SK-N-SH treated with all-trans-retinoic acid at 6 μM for 48 hours (cell line): Measurements from ENCODE around the gene ASB18.

ENCODE experiments used
- ATAC-seq: fragments of 200-7000 bp; cut with Tn5 transposase; 3 replicates; pipeline ENCODE4 v1.9.1; 2020; ENCODE audit warnings: mild to moderate bottlenecking, moderate library complexity
- ARNTL ChIP-seq: fragments of 450-650 bp; formaldehyde crosslinking; IDR thresholded peaks from 2 replicates; pipeline ENCODE4 v1.5.0; 2020; ENCODE audit warnings: low read depth, mild to moderate bottlenecking, moderate library complexity, borderline replicate concordance
- BACH2 ChIP-seq: fragments of 250-450 bp; sonication (Bioruptor Pico); IDR thresholded peaks from 2 replicates; pipeline ENCODE4 v1.9.0; 2021; ENCODE audit warnings: mild to moderate bottlenecking, borderline replicate concordance
- CSDC2 ChIP-seq: fragments of 250-450 bp; sonication (Bioruptor Pico); IDR thresholded peaks from 2 replicates; pipeline ENCODE4 v1.5.0; 2020; ENCODE audit warnings: mild to moderate bottlenecking, moderate library complexity
- ESRRG ChIP-seq: fragments of 250-450 bp; sonication (Bioruptor Pico); IDR thresholded peaks from 2 replicates; pipeline ENCODE4 v1.6.1; 2021; ENCODE audit warnings: mild to moderate bottlenecking
- GLIS3 ChIP-seq: fragments of 250-450 bp; sonication (Bioruptor Pico); IDR thresholded peaks from 2 replicates; pipeline ENCODE4 v1.5.0; 2020; ENCODE audit warnings: mild to moderate bottlenecking, moderate library complexity
- ISL1 ChIP-seq: fragments of 250-450 bp; sonication (Bioruptor Pico); IDR thresholded peaks from 2 replicates; pipeline ENCODE4 v2.1.2; 2022; ENCODE audit warnings: mild to moderate bottlenecking, moderate library complexity
- OSR1 ChIP-seq: fragments of 250-450 bp; sonication (Bioruptor Pico); IDR thresholded peaks from 2 replicates; pipeline ENCODE4 v1.8.0; 2022; ENCODE audit warnings: moderate library complexity, mild to moderate bottlenecking, inconsistent platforms
- PATZ1 ChIP-seq: fragments of 250-450 bp; sonication (Bioruptor Pico); IDR thresholded peaks from 2 replicates; pipeline ENCODE4 v1.8.0; 2020; ENCODE audit warnings: mild to moderate bottlenecking, moderate library complexity, borderline replicate concordance
- POU6F1 ChIP-seq: fragments of 250-450 bp; sonication (Bioruptor Pico); IDR thresholded peaks from 2 replicates; pipeline ENCODE4 v1.8.0; 2021; ENCODE audit warnings: low read depth, mild to moderate bottlenecking, moderate library complexity, borderline replicate concordance
- PPARA ChIP-seq: fragments of 250-450 bp; sonication (Bioruptor Pico); IDR thresholded peaks from 2 replicates; pipeline ENCODE4 v1.5.0; 2020; ENCODE audit warnings: mild to moderate bottlenecking, borderline replicate concordance
- RARB ChIP-seq: fragments of 250-450 bp; sonication (Bioruptor Pico); IDR thresholded peaks from 2 replicates; pipeline ENCODE4 v1.8.0; 2021; ENCODE audit warnings: mild to moderate bottlenecking, moderate library complexity
- SNAI2 ChIP-seq: fragments of 250-450 bp; sonication (Bioruptor Pico); IDR thresholded peaks from 2 replicates; pipeline ENCODE4 v1.5.0; 2020; ENCODE audit warnings: mild to moderate bottlenecking, moderate library complexity
- TCF4 ChIP-seq: fragments of 250-450 bp; sonication (Bioruptor Pico); IDR thresholded peaks from 2 replicates; pipeline ENCODE4 v1.8.0; 2021; ENCODE audit warnings: mild to moderate bottlenecking, moderate library complexity, borderline replicate concordance
- TSHZ2 ChIP-seq: fragments of 250-450 bp; sonication (Bioruptor Pico); IDR thresholded peaks from 2 replicates; pipeline ENCODE4 v1.5.0; 2020; ENCODE audit warnings: mild to moderate bottlenecking, moderate library complexity
- ZC3H10 ChIP-seq: fragments of 250-450 bp; sonication (Bioruptor Pico); IDR thresholded peaks from 2 replicates; pipeline ENCODE4 v1.5.1; 2021; ENCODE audit warnings: mild to moderate bottlenecking, moderate library complexity
- ZFP3 ChIP-seq: fragments of 250-450 bp; sonication (Bioruptor Pico); IDR thresholded peaks from 2 replicates; pipeline ENCODE4 v1.5.0; 2020; ENCODE audit warnings: mild to moderate bottlenecking, moderate library complexity
- ZFP30 ChIP-seq: fragments of 450-650 bp; formaldehyde crosslinking; IDR thresholded peaks from 2 replicates; pipeline ENCODE4 v1.5.0; 2022; ENCODE audit warnings: mild to moderate bottlenecking, moderate library complexity
- ZNF565 ChIP-seq: fragments of 450-650 bp; formaldehyde crosslinking; conservative IDR thresholded peaks from 2 replicates; pipeline ENCODE4 v1.5.0; 2020; ENCODE audit warnings: low read depth, mild to moderate bottlenecking, moderate library complexity
- ZNF70 ChIP-seq: fragments of 450-650 bp; formaldehyde crosslinking; IDR thresholded peaks from 2 replicates; pipeline ENCODE4 v1.5.0; 2020; ENCODE audit warnings: mild to moderate bottlenecking, moderate library complexity
- TF ChIP-seq, protein P1 (sequence below): fragments of 250-450 bp; sonication (Bioruptor Pico); IDR thresholded peaks from 2 replicates; pipeline ENCODE4 v1.5.1; 2021; ENCODE audit warnings: mild to moderate bottlenecking, moderate library complexity

Gene ASB18

DNA sequence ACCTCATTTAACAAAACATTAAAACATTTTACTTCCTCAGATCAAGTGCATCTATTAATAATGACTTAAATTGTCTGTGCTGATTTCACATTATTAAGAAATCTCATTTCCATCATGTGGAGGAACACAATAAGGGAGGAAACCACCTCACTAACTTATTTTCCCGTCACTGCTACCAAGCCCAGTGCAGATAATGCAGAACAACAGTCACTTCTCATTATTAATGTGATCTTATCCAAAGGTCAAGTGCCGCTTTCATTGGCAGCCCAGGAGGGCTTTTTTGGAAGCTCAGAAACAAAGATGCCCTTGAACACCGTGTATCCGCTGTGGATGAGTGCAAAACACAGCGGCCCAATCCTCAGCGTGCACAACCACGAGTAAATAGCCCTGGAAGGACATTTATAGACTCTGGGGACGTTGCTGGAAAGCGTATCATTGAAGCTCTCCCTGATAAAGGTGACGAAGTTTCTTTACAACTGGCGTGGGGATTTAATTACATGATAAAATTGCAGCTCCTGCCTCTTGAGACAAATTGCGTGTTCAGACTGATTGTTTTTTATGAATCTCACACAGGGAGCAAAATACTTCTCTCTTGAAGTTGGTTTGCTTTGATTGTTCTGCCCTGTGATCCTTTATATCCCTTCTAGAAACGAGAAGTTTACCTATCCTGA is 13.2 kb downstream of the ASB18 start:
- TF ChIP-seq ZC3H10 (CRISPR knock-in tag) (no peak), ESRRG (CRISPR knock-in tag) (no peak), SNAI2 (CRISPR knock-in tag) (no peak)
- ATAC-seq = no peak

DNA sequence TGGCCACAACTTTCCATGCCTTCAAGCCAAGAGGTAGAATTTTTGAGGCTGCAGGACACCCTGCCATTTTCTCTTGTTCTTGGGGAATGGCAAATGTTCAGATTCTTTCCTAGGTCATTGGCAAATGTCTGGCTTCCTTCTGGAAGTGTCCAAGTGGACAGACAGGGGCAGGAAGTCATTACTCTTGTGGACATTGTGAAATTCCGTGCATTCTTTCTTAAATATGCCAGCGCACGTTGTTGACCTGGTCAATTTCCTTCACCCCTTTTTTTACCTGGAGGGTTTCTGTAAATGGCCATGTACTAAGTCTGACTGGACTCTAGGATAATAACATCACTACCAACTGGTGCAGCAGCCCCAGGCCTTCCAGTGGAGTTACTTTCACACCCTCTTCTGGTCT is 13.9 kb downstream of the ASB18 start:
- ATAC-seq = no peak
- no peak for TF ChIP-seq GLIS3 (CRISPR knock-in tag)

- TF ChIP-seq, protein P1, sequence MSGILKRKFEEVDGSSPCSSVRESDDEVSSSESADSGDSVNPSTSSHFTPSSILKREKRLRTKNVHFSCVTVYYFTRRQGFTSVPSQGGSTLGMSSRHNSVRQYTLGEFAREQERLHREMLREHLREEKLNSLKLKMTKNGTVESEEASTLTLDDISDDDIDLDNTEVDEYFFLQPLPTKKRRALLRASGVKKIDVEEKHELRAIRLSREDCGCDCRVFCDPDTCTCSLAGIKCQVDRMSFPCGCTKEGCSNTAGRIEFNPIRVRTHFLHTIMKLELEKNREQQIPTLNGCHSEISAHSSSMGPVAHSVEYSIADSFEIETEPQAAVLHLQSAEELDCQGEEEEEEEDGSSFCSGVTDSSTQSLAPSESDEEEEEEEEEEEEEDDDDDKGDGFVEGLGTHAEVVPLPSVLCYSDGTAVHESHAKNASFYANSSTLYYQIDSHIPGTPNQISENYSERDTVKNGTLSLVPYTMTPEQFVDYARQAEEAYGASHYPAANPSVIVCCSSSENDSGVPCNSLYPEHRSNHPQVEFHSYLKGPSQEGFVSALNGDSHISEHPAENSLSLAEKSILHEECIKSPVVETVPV (CRISPR knock-in tag) = no peak
- TF ChIP-seq RARB = no peak
- TF ChIP-seq ZNF70 = no peak
- TF ChIP-seq ZC3H10 (CRISPR knock-in tag) = no peak
- no peak for TF ChIP-seq ARNTL (CRISPR knock-in tag)
- TF ChIP-seq ISL1 (CRISPR knock-in tag) = no peak
- no peak for TF ChIP-seq ZFP30 (CRISPR knock-in tag)
- TF ChIP-seq SNAI2 (CRISPR knock-in tag) = no peak
- no peak for TF ChIP-seq PATZ1
- TF ChIP-seq OSR1 = no peak
- no peak for TF ChIP-seq POU6F1 (CRISPR knock-in tag)
- TF ChIP-seq GLIS3 (CRISPR knock-in tag) = no peak
- no peak for TF ChIP-seq PPARA (CRISPR knock-in tag)
- TF ChIP-seq TSHZ2 (CRISPR knock-in tag) = no peak
- no peak for TF ChIP-seq TCF4 (CRISPR knock-in tag)
- no peak for TF ChIP-seq CSDC2 (CRISPR knock-in tag)
- TF ChIP-seq ESRRG (CRISPR knock-in tag) = no peak
- no peak for TF ChIP-seq BACH2
- no peak for TF ChIP-seq ZNF565 (CRISPR knock-in tag)
- no peak for TF ChIP-seq ZFP3
- no peak for ATAC-seq
These were observed 15.1 kb downstream of the ASB18 start for GRCh38 chr2:236249066-236249465.

GRCh38 chr2:236246711-236247246 is 17.4 kb downstream of the ASB18 start:
- no peak for ATAC-seq
- TF ChIP-seq ZFP3 (no peak), ZNF70 (no peak), CSDC2 (CRISPR knock-in tag) (no peak), SNAI2 (CRISPR knock-in tag) (no peak), ISL1 (CRISPR knock-in tag) (no peak), ZC3H10 (CRISPR knock-in tag) (no peak), TCF4 (CRISPR knock-in tag) (no peak)
- TF ChIP-seq, protein P1 (CRISPR knock-in tag) = no peak
- TF ChIP-seq, all 23 proteins: peak for 0
